Spinal cord (tissue), 10 donors: ENCODE results near the gene UGT1A10. TPM values are rescaled to one million over a fixed set of nuclear protein-coding genes. Genes with fewer than 3 reads are reported as not detected.

Experiments
- DNase-seq, 6 donors: peaks; one replicate each; pipeline versions ENCODE4 v3.0.0 to v3.0.0-alpha.2; 2013 to 2015; ENCODE audit warnings: low spot score in 6 of 6, low read depth in 4 of 6
- H3K27ac ChIP-seq: one replicate; pipeline ENCODE4 v1.5.1; 2013; ENCODE audit warnings: low read depth, low read length, control low read depth
- H3K27me3 ChIP-seq: one replicate; pipeline ENCODE4 v1.6.1; 2013; ENCODE audit warnings: low read length; ENCODE audit not compliant: control insufficient read depth, insufficient read depth
- H3K36me3 ChIP-seq: one replicate; pipeline ENCODE4 v1.6.1; 2013; ENCODE audit warnings: low read length; ENCODE audit not compliant: control insufficient read depth, insufficient read depth
- H3K4me1 ChIP-seq: one replicate; pipeline ENCODE4 v1.6.1; 2013; ENCODE audit warnings: low read length; ENCODE audit not compliant: control insufficient read depth, insufficient read depth
- H3K4me3 ChIP-seq: one replicate; pipeline ENCODE4 v1.5.1; 2013; ENCODE audit warnings: low read depth, low read length, control low read depth
- H3K9me3 ChIP-seq: one replicate; pipeline ENCODE4 v1.6.1; 2013; ENCODE audit warnings: low read length; ENCODE audit not compliant: control insufficient read depth, insufficient read depth
- WGBS: methylation state at CpG from one replicate; pipeline ENCODE4 v1.1.5; 2013; ENCODE audit warnings: missing lambda C conversion rate; ENCODE audit not compliant: insufficient coverage; 5-methylcytosine and 5-hydroxymethylcytosine counted together
- polyA plus RNA-seq, 2 donors: library from polyadenylated mRNA; unstranded; fragments of 120-200 nt; gene quantifications; one replicate each; pipeline ENCODE4 v1.2.1, GENCODE V29; 2013; ENCODE audit not compliant: insufficient read length in 2 of 2
- total RNA-seq, 2 donors: library from RNA; depleted of rRNA in 1 of 2; stranded (reverse); fragments of 120-200 nt in 1 of 2; fragments of >200 nt in 1 of 2; gene quantifications; one replicate each; pipeline versions ENCODE4 v1.2.3 to v1.2.4, GENCODE V29; 2013 to 2014
- donor health status: healthy.

The UGT1A10 gene
- total and polyA plus RNA-seq, 4 donors = not detected

DNA sequence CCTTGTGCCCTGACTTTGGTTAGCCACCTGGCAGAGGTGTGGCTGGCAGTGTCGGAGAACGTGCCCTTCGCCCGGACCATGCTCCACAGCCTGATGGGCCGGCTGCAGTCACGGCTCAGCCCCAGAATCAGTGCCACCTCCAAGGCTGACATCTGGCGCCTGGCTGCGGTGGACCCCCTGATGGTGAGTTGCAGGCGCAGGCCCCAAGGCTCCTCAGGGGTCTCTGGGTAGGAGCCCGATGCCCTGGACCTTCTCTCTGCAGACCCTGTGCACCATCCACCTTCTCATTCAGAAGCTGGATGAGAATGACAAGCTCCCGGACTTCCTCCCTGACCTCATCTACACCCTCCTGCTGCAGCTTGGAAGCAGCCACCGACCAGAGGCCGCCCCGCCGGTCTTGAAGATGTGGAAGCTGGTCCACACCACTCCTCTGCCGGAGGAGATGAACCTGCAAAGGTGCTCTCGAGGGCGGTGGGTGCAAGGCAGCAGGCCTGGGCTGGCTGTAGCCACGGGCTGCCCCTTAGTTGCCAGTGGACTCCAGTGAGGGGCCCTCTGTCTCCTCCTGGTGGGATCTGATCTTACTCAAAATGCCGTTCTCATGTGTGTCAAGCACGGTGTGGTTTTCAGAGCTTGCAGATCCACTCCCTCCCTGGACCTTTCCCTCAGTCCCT is 186.0 kb downstream of the UGT1A10 start:
- Histone ChIP-seq H3K4me3 (no peak overlapping the region), H3K27me3 (no peaks in the 10 kb centered on the region), H3K4me1 (no peaks in the 10 kb centered on the region), H3K27ac (no peak overlapping the region), H3K9me3 (peaks cover 3% of the 10 kb centered on the region), H3K36me3 (no peaks in the 10 kb centered on the region)
- DNase-seq = no peak
- 94% methylated on average over 21 of the region's 21 CpGs for WGBS

Other genes starting within 250 kb of the UGT1A10 start
- 10 to 100 TPM; 29.6 to 40.2 TPM for gene USP40, start 69.7 kb upstream of the UGT1A10 start, total RNA-seq
- gene USP40, start 69.7 kb upstream of the UGT1A10 start, polyA plus RNA-seq = 10 to 100 TPM; 29.4 to 34.7 TPM
- gene UGT1A8, start 18.8 kb upstream of the UGT1A10 start, total RNA-seq = not detected
- not detected for gene UGT1A8, start 18.8 kb upstream of the UGT1A10 start, polyA plus RNA-seq
- gene UGT1A9, start 35.5 kb downstream of the UGT1A10 start, total RNA-seq = not detected
- under 1 TPM in 1 of 2 donors, not detected in 1; 0.16 TPM for gene UGT1A9, start 35.5 kb downstream of the UGT1A10 start, polyA plus RNA-seq
- not detected for gene UGT1A7, start 45.5 kb downstream of the UGT1A10 start, total RNA-seq
- gene UGT1A7, start 45.5 kb downstream of the UGT1A10 start, polyA plus RNA-seq = not detected
- under 1 TPM in 1 of 2 donors, not detected in 1; 0.20 TPM for gene UGT1A6, start 56.4 kb downstream of the UGT1A10 start, total RNA-seq
- gene UGT1A6, start 56.4 kb downstream of the UGT1A10 start, polyA plus RNA-seq = not detected
- gene UGT1A5, start 76.5 kb downstream of the UGT1A10 start, total RNA-seq = not detected
- not detected for gene UGT1A5, start 76.5 kb downstream of the UGT1A10 start, polyA plus RNA-seq
- gene UGT1A4, start 82.3 kb downstream of the UGT1A10 start, total RNA-seq = not detected
- not detected for gene UGT1A4, start 82.3 kb downstream of the UGT1A10 start, polyA plus RNA-seq
- not detected for gene UGT1A3, start 92.6 kb downstream of the UGT1A10 start, total RNA-seq
- gene UGT1A3, start 92.6 kb downstream of the UGT1A10 start, polyA plus RNA-seq = not detected
- not detected for gene UGT1A1, start 123.8 kb downstream of the UGT1A10 start, total RNA-seq
- under 1 TPM in 1 of 2 donors, not detected in 1; 0.05 TPM for gene UGT1A1, start 123.8 kb downstream of the UGT1A10 start, polyA plus RNA-seq
- gene MROH2A, start 141.9 kb downstream of the UGT1A10 start, total RNA-seq = under 1 TPM in 1 of 2 donors, not detected in 1; under 0.01 TPM
- under 1 TPM in 1 of 2 donors, not detected in 1; 0.12 TPM for gene MROH2A, start 141.9 kb downstream of the UGT1A10 start, polyA plus RNA-seq
- 1 to 10 TPM; 4.9 to 8.3 TPM for gene HJURP, start 218.1 kb downstream of the UGT1A10 start, total RNA-seq
- gene HJURP, start 218.1 kb downstream of the UGT1A10 start, polyA plus RNA-seq = 10 to 100 TPM; 11.0 to 11.4 TPM